Epithelial cell of proximal tubule (primary cell): ENCODE measurements around the gene CRIM1. TPM values are rescaled to one million over a fixed set of nuclear protein-coding genes. Genes with fewer than 3 reads are reported as not detected.

Experiments
- DNase-seq: peaks from one replicate; pipeline ENCODE4 v3.0.0-alpha.2; 2011; ENCODE audit warnings: low read depth
- H3K4me3 ChIP-seq: 2 replicates; pipeline ENCODE4 v1.5.1; 2011; ENCODE audit warnings: low read depth, mild to moderate bottlenecking, low read length
- total RNA-seq: library from RNA; depleted of rRNA; stranded (reverse); fragments of >200 nt; gene quantifications from 2 replicates; pipeline ENCODE4 v1.2.3, GENCODE V29; 2015
- TF ChIP-seq, protein P1 (sequence below): conservative IDR thresholded peaks from 2 replicates; pipeline ENCODE4 v1.5.1; 2012; ENCODE audit warnings: low read depth, mild to moderate bottlenecking, low read length

The CRIM1 gene
- total RNA-seq, 1 donor from 2014 or later, result 143 TPM

- H3K4me3 ChIP-seq, result no peak overlapping the region
- no peak for DNase-seq
- TF ChIP-seq, protein P1, sequence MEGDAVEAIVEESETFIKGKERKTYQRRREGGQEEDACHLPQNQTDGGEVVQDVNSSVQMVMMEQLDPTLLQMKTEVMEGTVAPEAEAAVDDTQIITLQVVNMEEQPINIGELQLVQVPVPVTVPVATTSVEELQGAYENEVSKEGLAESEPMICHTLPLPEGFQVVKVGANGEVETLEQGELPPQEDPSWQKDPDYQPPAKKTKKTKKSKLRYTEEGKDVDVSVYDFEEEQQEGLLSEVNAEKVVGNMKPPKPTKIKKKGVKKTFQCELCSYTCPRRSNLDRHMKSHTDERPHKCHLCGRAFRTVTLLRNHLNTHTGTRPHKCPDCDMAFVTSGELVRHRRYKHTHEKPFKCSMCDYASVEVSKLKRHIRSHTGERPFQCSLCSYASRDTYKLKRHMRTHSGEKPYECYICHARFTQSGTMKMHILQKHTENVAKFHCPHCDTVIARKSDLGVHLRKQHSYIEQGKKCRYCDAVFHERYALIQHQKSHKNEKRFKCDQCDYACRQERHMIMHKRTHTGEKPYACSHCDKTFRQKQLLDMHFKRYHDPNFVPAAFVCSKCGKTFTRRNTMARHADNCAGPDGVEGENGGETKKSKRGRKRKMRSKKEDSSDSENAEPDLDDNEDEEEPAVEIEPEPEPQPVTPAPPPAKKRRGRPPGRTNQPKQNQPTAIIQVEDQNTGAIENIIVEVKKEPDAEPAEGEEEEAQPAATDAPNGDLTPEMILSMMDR, result no peak
These were observed 65.1 kb downstream of the CRIM1 start for GRCh38 chr2:36420569-36421181.

DNA sequence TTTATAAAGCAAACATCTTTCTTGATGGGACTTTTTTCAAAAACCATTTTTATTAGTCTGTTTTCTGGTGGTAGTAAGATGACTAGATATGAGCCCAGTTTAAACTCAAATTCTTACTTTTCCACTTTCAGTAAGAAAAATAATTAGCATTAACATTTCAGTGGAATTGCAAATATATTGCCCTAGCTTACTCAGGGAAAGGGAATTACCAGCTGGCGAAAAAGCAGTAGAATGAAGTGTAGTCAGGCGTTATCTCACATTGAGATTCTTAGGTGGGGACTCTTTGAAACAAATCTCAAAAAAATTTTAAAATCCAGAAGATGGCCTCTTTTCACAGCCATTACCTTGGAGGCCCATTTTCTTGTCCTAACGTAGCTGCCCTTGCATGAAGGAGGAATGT lies 65.8 kb downstream of the CRIM1 start:
- no peak overlapping the region for H3K4me3 ChIP-seq
- TF ChIP-seq, protein P1, result no peak
- DNase-seq, result no peak

DNA sequence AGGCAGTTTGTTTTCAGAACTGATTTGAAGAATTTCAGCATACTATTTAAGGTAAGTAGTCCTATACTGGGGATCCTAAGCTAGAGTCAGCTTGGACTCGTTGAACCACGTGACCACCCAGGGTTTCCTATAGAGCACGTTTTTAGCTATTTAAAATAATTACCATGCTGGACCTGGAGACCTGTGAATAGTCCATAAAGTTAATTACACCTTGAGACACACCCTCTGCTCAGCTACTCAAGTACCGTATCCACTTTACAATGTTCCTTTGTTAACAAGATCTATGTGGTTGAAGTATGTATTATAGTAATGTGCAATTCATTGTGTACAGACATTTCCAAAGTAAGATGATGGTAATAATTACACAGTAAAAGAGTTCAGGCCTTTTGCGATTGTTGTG lies 67.6 kb downstream of the CRIM1 start:
- no peak for DNase-seq
- H3K4me3 ChIP-seq, result no peak overlapping the region
- TF ChIP-seq, protein P1, result no peak

GRCh38 chr2:36423619-36424120 lies 68.1 kb downstream of the CRIM1 start:
- TF ChIP-seq, protein P1, result no peak
- H3K4me3 ChIP-seq, result no peak overlapping the region

DNA sequence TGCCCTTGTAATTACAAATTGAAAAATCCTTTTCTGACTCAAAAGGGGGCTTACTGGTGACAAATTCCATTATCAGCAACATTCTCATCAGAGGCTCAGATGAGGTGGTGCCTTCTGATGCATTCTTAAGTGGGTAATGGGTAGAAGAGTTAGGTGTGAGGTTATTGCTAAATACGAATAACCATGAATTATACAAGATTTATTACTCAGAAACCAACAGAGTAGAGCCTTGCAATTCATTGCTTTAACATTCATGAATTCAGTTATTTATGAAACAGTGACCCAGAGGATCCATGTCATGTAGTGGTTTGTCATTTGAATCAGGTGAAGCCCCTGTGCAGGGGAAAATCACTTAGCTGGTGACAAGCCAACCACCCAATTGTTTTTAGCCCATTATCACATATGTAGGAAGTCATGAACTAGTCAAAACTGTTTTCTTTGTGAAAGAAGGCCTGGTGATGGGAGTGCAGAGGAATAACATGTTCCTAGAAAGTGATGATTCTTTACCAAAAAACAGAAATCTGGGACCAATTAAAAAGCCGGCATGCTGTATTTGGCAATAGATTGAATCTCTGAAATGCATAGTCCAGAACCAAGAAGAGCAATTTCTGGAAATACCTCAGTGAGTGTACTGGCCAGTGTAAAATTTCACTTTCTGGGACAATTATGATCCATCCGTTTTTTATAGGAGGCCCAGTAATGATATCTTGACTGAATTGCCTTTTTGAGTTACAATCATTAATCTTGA lies 70.2 kb downstream of the CRIM1 start:
- DNase-seq, result no peak
- TF ChIP-seq, protein P1, result no peak

More at GRCh38 chr2:36423619-36424120, 68.1 kb downstream of the CRIM1 start:
- DNase-seq, result no peak

GRCh38 chr2:36427790-36428243 lies 72.2 kb downstream of the CRIM1 start:
- TF ChIP-seq, protein P1, result no peak
- no peak overlapping the region for H3K4me3 ChIP-seq
- no peak for DNase-seq

More for the DNA sequence above, 70.2 kb downstream of the CRIM1 start:
- no peak overlapping the region for H3K4me3 ChIP-seq
